Esophagus muscularis mucosa (tissue), 4 donors: ENCODE measurements around the gene SLC13A3.

Experiments
- CTCF ChIP-seq, 3 experiments: fragments of 200-600 bp in 2 of 3; fragments of 450-650 bp in 1 of 3; sonication (generic) in 2 of 3; IDR thresholded peaks; one replicate each; pipeline ENCODE4 v1.5.1; 2017 to 2019; ENCODE audit warnings: antibody characterized with exemption in 3 of 3, mild to moderate bottlenecking in 2 of 3, moderate library complexity in 1 of 3
- EP300 ChIP-seq: sonication (generic); formaldehyde crosslinking; IDR thresholded peaks from one replicate; pipeline ENCODE4 v1.6.1; 2017; ENCODE audit warnings: antibody characterized with exemption
- POLR2AphosphoS5 ChIP-seq, 2 donors: sonication (generic); formaldehyde crosslinking; IDR thresholded peaks; one replicate each; pipeline ENCODE4 v1.6.1; 2017; ENCODE audit warnings: antibody characterized with exemption in 2 of 2

- TF ChIP-seq CTCF (IDR thresholded peaks at IDR 0.05), result no peak
- no peak for TF ChIP-seq EP300
- no peak for TF ChIP-seq POLR2AphosphoS5 (IDR thresholded peaks at IDR 0.05)
Measured at GRCh38 chr20:46670228-46670584, 18.9 kb upstream of the SLC13A3 start.
